NB4 (cell line): ENCODE measurements around the gene TMC8.
"Not testable (repeated sequence)": the region's sequence is repeated elsewhere in the genome, so short reads cannot be mapped to it uniquely, and the experiment has no call there.

Source experiments
- DNase-seq: peaks from one replicate; pipeline ENCODE4 v3.0.0; 2010; ENCODE audit warnings: low read depth
- H3K4me3 ChIP-seq: one replicate; pipeline ENCODE4 v1.5.1; 2011; ENCODE audit warnings: mild to moderate bottlenecking, low read depth, low read length, moderate library complexity
- MAX ChIP-seq: IDR thresholded peaks from 2 replicates; pipeline ENCODE4 v1.6.1; 2011; ENCODE audit warnings: low read depth, low read length
- MYC ChIP-seq: IDR thresholded peaks from 2 replicates; pipeline ENCODE4 v1.6.1; 2011; ENCODE audit warnings: low read depth, low read length
- POLR2A ChIP-seq: IDR thresholded peaks from 2 replicates; pipeline ENCODE4 v1.6.1; 2011; ENCODE audit warnings: mild to moderate bottlenecking; ENCODE audit not compliant: insufficient read length; ENCODE audit errors: extremely low read depth
- TF ChIP-seq, protein P1 (sequence below): IDR thresholded peaks from one replicate; pipeline ENCODE4 v1.5.1; 2012; ENCODE audit warnings: low read depth, low read length

TMC8 gene

GRCh38 chr17:78166416-78166815 lies 35.8 kb downstream of the TMC8 start:
- DNase-seq: no peak
- H3K4me3 ChIP-seq: no peak overlapping the region
- no peak for TF ChIP-seq POLR2A
- TF ChIP-seq MAX: no peak
- TF ChIP-seq, protein P1, sequence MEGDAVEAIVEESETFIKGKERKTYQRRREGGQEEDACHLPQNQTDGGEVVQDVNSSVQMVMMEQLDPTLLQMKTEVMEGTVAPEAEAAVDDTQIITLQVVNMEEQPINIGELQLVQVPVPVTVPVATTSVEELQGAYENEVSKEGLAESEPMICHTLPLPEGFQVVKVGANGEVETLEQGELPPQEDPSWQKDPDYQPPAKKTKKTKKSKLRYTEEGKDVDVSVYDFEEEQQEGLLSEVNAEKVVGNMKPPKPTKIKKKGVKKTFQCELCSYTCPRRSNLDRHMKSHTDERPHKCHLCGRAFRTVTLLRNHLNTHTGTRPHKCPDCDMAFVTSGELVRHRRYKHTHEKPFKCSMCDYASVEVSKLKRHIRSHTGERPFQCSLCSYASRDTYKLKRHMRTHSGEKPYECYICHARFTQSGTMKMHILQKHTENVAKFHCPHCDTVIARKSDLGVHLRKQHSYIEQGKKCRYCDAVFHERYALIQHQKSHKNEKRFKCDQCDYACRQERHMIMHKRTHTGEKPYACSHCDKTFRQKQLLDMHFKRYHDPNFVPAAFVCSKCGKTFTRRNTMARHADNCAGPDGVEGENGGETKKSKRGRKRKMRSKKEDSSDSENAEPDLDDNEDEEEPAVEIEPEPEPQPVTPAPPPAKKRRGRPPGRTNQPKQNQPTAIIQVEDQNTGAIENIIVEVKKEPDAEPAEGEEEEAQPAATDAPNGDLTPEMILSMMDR: no peak
- no peak for TF ChIP-seq MYC

DNA sequence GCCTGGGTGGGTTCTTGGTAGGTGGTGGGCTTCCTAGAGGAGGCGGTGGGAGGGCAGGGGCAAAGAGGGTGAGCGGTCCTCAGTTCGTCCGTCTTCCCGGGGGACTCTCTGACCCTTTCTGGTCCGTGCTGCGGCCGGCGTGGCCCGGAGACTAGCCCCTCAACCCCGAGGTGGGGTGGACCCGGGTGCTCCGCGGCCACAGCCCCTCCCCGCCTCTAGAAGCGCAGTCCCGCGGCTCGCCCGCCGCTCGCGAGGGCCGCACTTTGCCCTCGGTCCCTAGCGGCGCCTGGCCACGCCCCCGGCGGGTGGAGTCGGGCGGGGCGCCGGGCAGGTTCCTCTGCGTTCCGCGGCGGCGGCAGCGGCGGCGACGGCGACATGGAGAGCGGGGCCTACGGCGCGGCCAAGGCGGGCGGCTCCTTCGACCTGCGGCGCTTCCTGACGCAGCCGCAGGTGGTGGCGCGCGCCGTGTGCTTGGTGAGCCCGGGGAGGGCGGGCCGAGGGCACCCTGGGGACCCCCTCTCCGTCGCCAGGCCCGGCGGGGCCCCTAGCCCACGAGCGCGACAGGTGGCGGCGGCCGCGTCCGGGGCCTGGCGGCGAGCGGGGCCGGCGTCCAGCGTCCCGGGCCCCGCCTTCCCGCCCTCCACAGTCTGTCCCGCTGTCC lies 37.8 kb downstream of the TMC8 start, which contains the start of gene SYNGR2:
Gene SYNGR2 (plus strand): TSS at position 340 of the 661 bp plus-strand sequence. CDS start 36 bp downstream, at position 376.
- DNase-seq: peak; percentile 85
- TF ChIP-seq, protein P1: no peak
- peak; percentile 37; the same call in 1 of the 2 replicates for TF ChIP-seq MYC
- peak; percentile 78 for TF ChIP-seq POLR2A

DNA sequence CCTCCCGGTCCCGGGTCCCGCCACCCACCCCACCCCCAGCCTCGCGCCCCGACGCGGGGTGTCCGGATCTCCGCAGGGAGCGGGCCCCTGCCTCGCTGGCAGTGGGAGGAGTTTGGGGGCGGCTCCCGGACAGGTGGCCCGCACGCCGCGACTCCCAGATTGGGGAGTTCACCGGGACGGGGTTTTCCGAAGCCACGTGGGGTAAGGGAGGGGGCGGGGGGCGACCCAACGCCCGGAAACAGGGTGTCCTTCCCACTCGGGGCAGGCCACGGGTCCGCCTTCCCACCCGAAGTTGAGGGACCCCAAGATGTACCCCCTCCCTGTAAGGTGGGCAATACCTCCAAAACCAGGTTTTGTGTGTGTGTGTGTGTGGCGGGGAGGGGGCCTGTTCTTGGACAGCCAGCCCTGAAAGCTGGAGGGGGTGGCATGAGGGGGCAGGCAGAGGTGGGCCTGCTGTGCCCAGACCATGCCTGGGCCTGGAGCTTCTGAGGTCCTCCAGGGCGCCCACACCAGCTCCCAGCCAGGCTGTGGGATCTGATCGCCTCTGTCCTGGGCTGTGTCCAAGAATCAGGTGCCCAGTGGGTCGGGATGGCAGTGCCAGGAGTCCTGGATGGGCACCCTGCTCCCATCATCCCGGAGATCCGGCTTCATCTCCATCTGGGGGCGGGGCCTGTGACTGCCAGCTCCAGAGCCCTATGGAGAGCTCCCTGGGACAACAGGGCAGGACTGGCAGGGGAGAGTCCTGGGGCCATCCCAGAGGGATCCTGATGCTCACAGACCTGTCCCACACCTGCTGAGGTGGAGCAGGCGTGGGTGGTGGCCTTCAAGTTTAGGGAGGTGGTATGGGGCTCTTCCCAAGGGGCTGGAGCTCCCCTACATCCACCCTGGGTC lies 38.6 kb downstream of the TMC8 start:
- TF ChIP-seq MAX (peak; percentile 56), POLR2A (no peak), MYC (no peak)
- TF ChIP-seq, protein P1: no peak
- peak overlapping the region; percentile 53 for H3K4me3 ChIP-seq
- DNase-seq: peak; percentile 35

More for the DNA sequence above, 37.8 kb downstream of the TMC8 start, which contains the start of gene SYNGR2:
- peak within 1 kb of the TSS; percentile 53 for H3K4me3 ChIP-seq

GRCh38 chr17:78170692-78171590 lies 40.4 kb downstream of the TMC8 start:
- H3K4me3 ChIP-seq: no peak overlapping the region
- TF ChIP-seq, protein P1: no peak
- TF ChIP-seq POLR2A (no peak), MYC (no peak), MAX (no peak)
- no peak for DNase-seq

DNA sequence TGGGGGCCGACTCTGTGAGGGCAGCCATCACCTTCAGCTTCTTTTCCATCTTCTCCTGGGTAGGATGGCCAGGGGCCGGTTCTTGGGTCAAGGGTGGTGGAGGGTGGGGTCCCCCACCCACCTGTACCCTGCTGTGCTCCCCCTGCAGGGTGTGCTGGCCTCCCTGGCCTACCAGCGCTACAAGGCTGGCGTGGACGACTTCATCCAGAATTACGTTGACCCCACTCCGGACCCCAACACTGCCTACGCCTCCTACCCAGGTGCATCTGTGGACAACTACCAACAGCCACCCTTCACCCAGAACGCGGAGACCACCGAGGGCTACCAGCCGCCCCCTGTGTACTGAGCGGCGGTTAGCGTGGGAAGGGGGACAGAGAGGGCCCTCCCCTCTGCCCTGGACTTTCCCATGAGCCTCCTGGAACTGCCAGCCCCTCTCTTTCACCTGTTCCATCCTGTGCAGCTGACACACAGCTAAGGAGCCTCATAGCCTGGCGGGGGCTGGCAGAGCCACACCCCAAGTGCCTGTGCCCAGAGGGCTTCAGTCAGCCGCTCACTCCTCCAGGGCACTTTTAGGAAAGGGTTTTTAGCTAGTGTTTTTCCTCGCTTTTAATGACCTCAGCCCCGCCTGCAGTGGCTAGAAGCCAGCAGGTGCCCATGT lies 41.1 kb downstream of the TMC8 start:
- not testable (repeated sequence) for DNase-seq, H3K4me3 ChIP-seq
